HEK293 (cell line): ENCODE results near the gene CCDC51.

Experiments
- CTCF ChIA-PET: fragments of 350-600 bp; formaldehyde crosslinking; extraction: SDS; loops from one replicate; lab custom pipeline; 2021; ENCODE audit warnings: antibody characterized with exemption; lab: Yijun Ruan, JAX
- POLR2A ChIA-PET: fragments of 300-600 bp; formaldehyde crosslinking; extraction: SDS; loops from one replicate; lab custom pipeline; 2020; ENCODE audit warnings: antibody characterized with exemption, inconsistent platforms; lab: Yijun Ruan, JAX
- H3K27ac ChIP-seq: fragments of 200-500 bp; sonication (Bioruptor generic); 2 replicates; pipeline ENCODE4 v1.5.1; 2014; ENCODE audit warnings: low read depth, low read length, control low read depth, inconsistent platforms; ENCODE audit errors: extremely low read depth
- H3K36me3 ChIP-seq, 2 experiments: fragments of 200-500 bp in 1 of 2; sonication (Bioruptor generic) in 1 of 2; 1 replicate in 1 of 2; 2 replicates in 1 of 2; pipeline ENCODE4 v1.5.1; 2014 to 2017; ENCODE audit warnings: inconsistent platforms in 2 of 2, low read length in 2 of 2; ENCODE audit not compliant: control insufficient read depth in 2 of 2, insufficient read depth in 1 of 2
- H3K4me1 ChIP-seq: fragments of 200-500 bp; sonication (Bioruptor generic); 2 replicates; pipeline ENCODE4 v1.5.1; 2014; ENCODE audit warnings: mild to moderate bottlenecking, low read length, inconsistent platforms; ENCODE audit not compliant: control insufficient read depth, insufficient read depth
- H3K4me3 ChIP-seq: 2 replicates; pipeline ENCODE4 v1.5.1; 2011; ENCODE audit warnings: low read depth, mild to moderate bottlenecking, control low read depth, low read length, moderate library complexity
- H3K9me3 ChIP-seq: fragments of 200-500 bp; sonication (Bioruptor generic); 2 replicates; pipeline ENCODE4 v1.5.1; 2014; ENCODE audit warnings: low read depth, low read length, inconsistent platforms; ENCODE audit not compliant: control insufficient read depth, insufficient read depth
- EGR2 ChIP-seq: fragments of 450-650 bp; formaldehyde crosslinking; IDR thresholded peaks from 2 replicates; pipeline ENCODE4 v1.5.1; 2016; ENCODE audit warnings: low read depth, missing biosample characterization, missing genetic modification characterization
- GLIS2 ChIP-seq: fragments of 450-650 bp; formaldehyde crosslinking; IDR thresholded peaks from 2 replicates; pipeline ENCODE4 v1.5.1; 2016; ENCODE audit warnings: missing biosample characterization, missing genetic modification characterization
- HOXC10 ChIP-seq: sonication (generic); formaldehyde crosslinking; IDR thresholded peaks from 2 replicates; pipeline ENCODE4 v1.8.1; 2023; ENCODE audit warnings: mild to moderate bottlenecking, missing genetic modification reagents
- HOXD13 ChIP-seq: sonication (generic); formaldehyde crosslinking; IDR thresholded peaks from 2 replicates; pipeline ENCODE4 v1.8.0; 2022; ENCODE audit warnings: missing genetic modification reagents, borderline replicate concordance
- KLF16 ChIP-seq: fragments of 450-650 bp; formaldehyde crosslinking; IDR thresholded peaks from 2 replicates; pipeline ENCODE4 v1.5.1; 2017; ENCODE audit warnings: missing biosample characterization, missing genetic modification characterization
- MEIS1 ChIP-seq: sonication (generic); formaldehyde crosslinking; IDR thresholded peaks from 2 replicates; pipeline ENCODE4 v1.8.1; 2022; ENCODE audit warnings: missing genetic modification reagents, mild to moderate bottlenecking, borderline replicate concordance
- PRDM1 ChIP-seq: fragments of 450-650 bp; formaldehyde crosslinking; IDR thresholded peaks from 2 replicates; pipeline ENCODE4; 2016; ENCODE audit warnings: missing biosample characterization, missing genetic modification characterization
- REST ChIP-seq: fragments of 450-650 bp; formaldehyde crosslinking; IDR thresholded peaks from 2 replicates; pipeline ENCODE4 v1.5.1; 2016; ENCODE audit warnings: missing biosample characterization, missing genetic modification characterization
- SCRT1 ChIP-seq: fragments of 450-650 bp; formaldehyde crosslinking; IDR thresholded peaks from 2 replicates; pipeline ENCODE4 v1.5.1; 2016; ENCODE audit warnings: missing biosample characterization, missing genetic modification characterization, borderline replicate concordance
- TRIM28 ChIP-seq: IDR thresholded peaks from 2 replicates; pipeline ENCODE4 v1.6.1; 2011; ENCODE audit warnings: low read length, control low read depth, borderline replicate concordance
- WT1 ChIP-seq: fragments of 450-650 bp; formaldehyde crosslinking; IDR thresholded peaks from 2 replicates; pipeline ENCODE4 v1.5.1; 2016; ENCODE audit warnings: missing biosample characterization, missing genetic modification characterization
- ZBTB8A ChIP-seq: fragments of 450-650 bp; formaldehyde crosslinking; IDR thresholded peaks from 2 replicates; pipeline ENCODE4 v1.5.1; 2016; ENCODE audit warnings: missing biosample characterization, missing genetic modification characterization
- ZFP3 ChIP-seq: fragments of 450-650 bp; formaldehyde crosslinking; IDR thresholded peaks from 2 replicates; pipeline ENCODE4 v1.5.1; 2016; ENCODE audit warnings: low read depth, missing biosample characterization, missing genetic modification characterization
- ZFP41 ChIP-seq: fragments of 450-650 bp; formaldehyde crosslinking; IDR thresholded peaks from 2 replicates; pipeline ENCODE4 v1.5.1; 2016; ENCODE audit warnings: missing biosample characterization, missing genetic modification characterization, borderline replicate concordance
- ZNF140 ChIP-seq: fragments of 450-650 bp; formaldehyde crosslinking; IDR thresholded peaks from 2 replicates; pipeline ENCODE4 v1.5.1; 2016; ENCODE audit warnings: missing biosample characterization, missing genetic modification characterization
- ZNF19 ChIP-seq: fragments of 450-650 bp; formaldehyde crosslinking; IDR thresholded peaks from 2 replicates; pipeline ENCODE4; 2016; ENCODE audit warnings: missing biosample characterization, missing genetic modification characterization, low read depth
- ZNF24 ChIP-seq: fragments of 450-650 bp; formaldehyde crosslinking; IDR thresholded peaks from 2 replicates; pipeline ENCODE4 v1.5.1; 2016; ENCODE audit warnings: missing biosample characterization, missing genetic modification characterization
- ZNF324 ChIP-seq: fragments of 450-650 bp; formaldehyde crosslinking; IDR thresholded peaks from 2 replicates; pipeline ENCODE4 v1.5.1; 2016; ENCODE audit warnings: missing biosample characterization, missing genetic modification characterization
- ZNF416 ChIP-seq: fragments of 450-650 bp; formaldehyde crosslinking; IDR thresholded peaks from 2 replicates; pipeline ENCODE4 v1.5.1; 2016; ENCODE audit warnings: missing biosample characterization, missing genetic modification characterization
- ZNF426 ChIP-seq: fragments of 450-650 bp; formaldehyde crosslinking; IDR thresholded peaks from 2 replicates; pipeline ENCODE4 v1.5.1; 2017; ENCODE audit warnings: missing biosample characterization, missing genetic modification characterization, mild to moderate bottlenecking, inconsistent platforms, moderate library complexity
- ZNF510 ChIP-seq: fragments of 450-650 bp; formaldehyde crosslinking; IDR thresholded peaks from 2 replicates; pipeline ENCODE4 v1.5.1; 2018; ENCODE audit warnings: mild to moderate bottlenecking, missing genetic modification characterization, missing biosample characterization; ENCODE audit not compliant: insufficient replicate concordance
- ZNF514 ChIP-seq: fragments of 450-650 bp; formaldehyde crosslinking; IDR thresholded peaks from 2 replicates; pipeline ENCODE4 v1.5.1; 2016; ENCODE audit warnings: missing biosample characterization, missing genetic modification characterization
- ZNF544 ChIP-seq: fragments of 450-650 bp; formaldehyde crosslinking; IDR thresholded peaks from 2 replicates; pipeline ENCODE4 v1.5.0; 2017; ENCODE audit warnings: missing biosample characterization, missing genetic modification characterization
- ZNF621 ChIP-seq: fragments of 450-650 bp; formaldehyde crosslinking; IDR thresholded peaks from 2 replicates; pipeline ENCODE4 v1.5.1; 2017; ENCODE audit warnings: missing biosample characterization, missing genetic modification characterization
- ZSCAN30 ChIP-seq: fragments of 450-650 bp; IDR thresholded peaks from 2 replicates; pipeline ENCODE4 v1.5.1; 2018; ENCODE audit warnings: missing biosample characterization, mild to moderate bottlenecking, missing genetic modification characterization, moderate library complexity
- TF ChIP-seq, protein P1 (sequence below): fragments of 450-650 bp; formaldehyde crosslinking; IDR thresholded peaks from 2 replicates; pipeline ENCODE4 v1.5.1; 2016; ENCODE audit warnings: missing biosample characterization, missing genetic modification characterization

CCDC51 gene

GRCh38 chr3:48399387-48400172 is 40.3 kb downstream of the CCDC51 start:
- CTCF ChIA-PET: interaction anchor here (0.5 to 7.2 kb wide), 15 partner anchors 12 to 249 kb away, joined by 3 to 238 read pairs (median 9); partner anchors contain the start of genes CCDC51, PLXNB1 and TMA7
- no peak overlapping the region for H3K27ac ChIP-seq
- H3K9me3 ChIP-seq: no peaks in the 10 kb centered on the region
- no peak overlapping the region for H3K4me3 ChIP-seq
- TF ChIP-seq ZSCAN30 (tag by site-specific recombination) (no peak), HOXD13 (CRISPR knock-in tag) (no peak), ZFP3 (tag by site-specific recombination) (no peak), ZNF621 (tag by site-specific recombination) (no peak), TRIM28 (no peak), ZNF426 (tag by site-specific recombination) (no peak), EGR2 (tag by site-specific recombination) (no peak)
- TF ChIP-seq, protein P1, sequence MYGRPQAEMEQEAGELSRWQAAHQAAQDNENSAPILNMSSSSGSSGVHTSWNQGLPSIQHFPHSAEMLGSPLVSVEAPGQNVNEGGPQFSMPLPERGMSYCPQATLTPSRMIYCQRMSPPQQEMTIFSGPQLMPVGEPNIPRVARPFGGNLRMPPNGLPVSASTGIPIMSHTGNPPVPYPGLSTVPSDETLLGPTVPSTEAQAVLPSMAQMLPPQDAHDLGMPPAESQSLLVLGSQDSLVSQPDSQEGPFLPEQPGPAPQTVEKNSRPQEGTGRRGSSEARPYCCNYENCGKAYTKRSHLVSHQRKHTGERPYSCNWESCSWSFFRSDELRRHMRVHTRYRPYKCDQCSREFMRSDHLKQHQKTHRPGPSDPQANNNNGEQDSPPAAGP: no peak
- H3K36me3 ChIP-seq: peaks cover 0 to 11% of the 10 kb centered on the region in 2 experiments; a peak in 1 of 3 replicates
- no peaks in the 10 kb centered on the region for H3K4me1 ChIP-seq
- POLR2A ChIA-PET: interaction anchor here (2.1 kb wide), 1 partner anchor 40 kb away, joined by 12 read pairs; the partner anchor contains the start of genes CCDC51 and TMA7

- H3K27ac ChIP-seq: no peak overlapping the region
- ChIA-PET POLR2A (no interaction called here), CTCF (interaction anchor here (0.5 to 7.2 kb wide), 4 partner anchors 16 to 150 kb away, joined by 3 to 238 read pairs (median 22); no protein-coding TSS in a partner anchor)
- no peak overlapping the region for H3K4me3 ChIP-seq
- peaks cover 0 to 4% of the 10 kb centered on the region in 2 experiments; a peak in 1 of 3 replicates for H3K36me3 ChIP-seq
- no peaks in the 10 kb centered on the region for H3K4me1 ChIP-seq
- TF ChIP-seq ZBTB8A (tag by site-specific recombination) (no peak), ZNF19 (tag by site-specific recombination) (no peak), ZNF544 (tag by site-specific recombination) (no peak), ZNF514 (tag by site-specific recombination) (no peak), PRDM1 (no peak), KLF16 (no peak), MEIS1 (CRISPR knock-in tag) (no peak), GLIS2 (no peak), ZNF510 (no peak), HOXC10 (CRISPR knock-in tag) (no peak), ZFP41 (no peak), ZNF416 (tag by site-specific recombination) (no peak), ZNF140 (tag by site-specific recombination) (no peak), ZNF24 (tag by site-specific recombination) (no peak), WT1 (tag by site-specific recombination) (no peak), REST (tag by site-specific recombination) (no peak), ZNF324 (tag by site-specific recombination) (no peak), SCRT1 (tag by site-specific recombination) (no peak)
- no peaks in the 10 kb centered on the region for H3K9me3 ChIP-seq
Observed at GRCh38 chr3:48398701-48399386, 41.1 kb downstream of the CCDC51 start.
